ENCODE measurements around the gene KCNK7. TPM values are rescaled to one million over a fixed set of nuclear protein-coding genes. Genes with fewer than 3 reads are reported as not detected.

KCNK7 gene
- total RNA-seq, 4 donors from 2014 or later, result 0.39 to 18.6 TPM; not detected in 2

- Histone ChIP-seq H3K4me1 (peaks cover 7 to 9% of the 10 kb centered on the region in 2 donors), H3K9me3 (no peaks in the 10 kb centered on the region), H3K36me3 (peaks cover 0 to 6% of the 10 kb centered on the region in 2 donors), H3K4me3 (no peak overlapping the region), H3K27ac (no peak overlapping the region), H3K27me3 (no peaks in the 10 kb centered on the region)
- intact Hi-C loops (cut with DNase I; ENCODE audit: low total_unique reads), result no loop called here
- no peak for DNase-seq
- TF ChIP-seq POLR2A (IDR thresholded peaks at IDR 0.05) (no peak), CTCF (IDR thresholded peaks at IDR 0.05 in 4 of 5, conservative IDR thresholded peaks at IDR 0.05 in 1 of 5) (no peak)
- no peak for ATAC-seq
- in situ Hi-C loops (cut with MboI; ENCODE audit: low sequenced_read_pairs in 4 of 4), result no loop called here
These were observed 49.8 kb downstream of the KCNK7 start for GRCh38 chr11:65545853-65546216.

Small RNA genes lying within 50 kb of the gene (microRNA-seq; reads per million reads assigned to microRNA genes)
- gene MIR4690 (ENCODE audit: borderline replicate concordance in 2 of 2), result 0 reads per million in 2 donors

Other genes starting within 250 kb of the KCNK7 start
- gene TIGD3, start 241.0 kb downstream of the KCNK7 start, total RNA-seq, result under 1 TPM; 0.16 to 0.71 (median 0.48) TPM
- 10 to 100 TPM in 1 of 4 donors, 1 to 10 TPM in 3; 2.6 to 12.4 (median 5.6) TPM for gene SLC25A45, start 213.2 kb downstream of the KCNK7 start, total RNA-seq
- gene FRMD8, start 209.2 kb downstream of the KCNK7 start, total RNA-seq, result 10 to 100 TPM; 11.5 to 51.7 (median 20.1) TPM
- gene NEAT1, start 173.0 kb downstream of the KCNK7 start, total RNA-seq, result 100 to 1,000 TPM in 1 of 4 donors, 10 to 100 TPM in 3; 24.1 to 472 (median 32.8) TPM
- gene MALAT1, start 96.8 kb downstream of the KCNK7 start, total RNA-seq, result 1,000 to 10,000 TPM in 3 of 4 donors, 100 to 1,000 TPM in 1; 874 to 6,745 (median 1,938) TPM
- 100 to 1,000 TPM; 120 to 162 (median 133) TPM for gene SCYL1, start 70.7 kb downstream of the KCNK7 start, total RNA-seq
- 10 to 100 TPM; 18.5 to 56.6 (median 35.6) TPM for gene LTBP3, start 37.4 kb downstream of the KCNK7 start, total RNA-seq
- gene ZNRD2, start 25.3 kb downstream of the KCNK7 start, total RNA-seq, result 10 to 100 TPM; 54.7 to 99.4 (median 75.3) TPM
- gene FAM89B, start 23.3 kb downstream of the KCNK7 start, total RNA-seq, result 100 to 1,000 TPM in 3 of 4 donors, 10 to 100 TPM in 1; 86.6 to 154 (median 119) TPM
- 100 to 1,000 TPM; 191 to 374 (median 250) TPM for gene EHBP1L1, start 19.7 kb downstream of the KCNK7 start, total RNA-seq
- 10 to 100 TPM in 3 of 4 donors, 1 to 10 TPM in 1; 10.0 to 13.8 (median 11.1) TPM for gene MAP3K11, start 18.4 kb upstream of the KCNK7 start, total RNA-seq
- gene PCNX3, start 20.0 kb upstream of the KCNK7 start, total RNA-seq, result 10 to 100 TPM in 3 of 4 donors, 1 to 10 TPM in 1; 7.6 to 15.6 (median 13.1) TPM
- gene SIPA1, start 42.3 kb upstream of the KCNK7 start, total RNA-seq, result 10 to 100 TPM in 2 of 4 donors, 1 to 10 TPM in 2; 6.7 to 10.9 (median 10.0) TPM
- gene RELA, start 67.1 kb upstream of the KCNK7 start, total RNA-seq, result 10 to 100 TPM; 39.7 to 68.3 (median 56.3) TPM
- 10 to 100 TPM; 40.0 to 69.4 (median 50.0) TPM for gene KAT5, start 116.5 kb upstream of the KCNK7 start, total RNA-seq
- gene RNASEH2C, start 125.0 kb upstream of the KCNK7 start, total RNA-seq, result 100 to 1,000 TPM in 1 of 4 donors, 10 to 100 TPM in 3; 36.5 to 101 (median 62.4) TPM
- gene AP5B1, start 185.2 kb upstream of the KCNK7 start, total RNA-seq, result 10 to 100 TPM; 20.3 to 42.5 (median 29.7) TPM
- gene OVOL1, start 191.3 kb upstream of the KCNK7 start, total RNA-seq, result under 1 TPM in 1 of 4 donors, not detected in 3; 0.15 TPM
- gene SNX32, start 238.2 kb upstream of the KCNK7 start, total RNA-seq, result under 1 TPM in 1 of 4 donors, not detected in 3; 0.11 TPM